ENCODE results near the gene ACLY.
"Not testable (repeated sequence)": the region's sequence is repeated elsewhere in the genome, so short reads cannot be mapped to it uniquely, and the experiment has no call there.

The ACLY gene

DNA sequence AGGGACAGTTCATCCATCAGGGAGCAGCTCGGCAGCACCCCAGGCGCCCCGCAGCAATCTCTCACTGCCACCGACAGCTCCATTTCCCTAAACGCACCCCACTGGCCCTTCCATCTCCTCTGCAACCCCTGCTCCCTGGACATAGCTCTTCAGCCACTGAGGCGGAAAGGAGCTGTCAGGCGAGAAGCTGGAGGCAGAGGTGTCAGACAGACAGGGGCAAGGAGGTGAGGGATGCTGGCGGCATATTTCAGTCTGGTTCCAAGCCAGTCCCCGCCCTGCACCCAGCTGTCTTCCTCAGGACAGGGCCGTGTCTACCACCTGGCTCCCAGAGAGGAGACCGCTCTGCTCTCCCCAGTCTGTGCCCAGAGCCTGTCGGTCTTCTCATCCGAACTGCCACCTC is 9.7 kb downstream of the ACLY start:
- DNase-seq = no peak

DNA sequence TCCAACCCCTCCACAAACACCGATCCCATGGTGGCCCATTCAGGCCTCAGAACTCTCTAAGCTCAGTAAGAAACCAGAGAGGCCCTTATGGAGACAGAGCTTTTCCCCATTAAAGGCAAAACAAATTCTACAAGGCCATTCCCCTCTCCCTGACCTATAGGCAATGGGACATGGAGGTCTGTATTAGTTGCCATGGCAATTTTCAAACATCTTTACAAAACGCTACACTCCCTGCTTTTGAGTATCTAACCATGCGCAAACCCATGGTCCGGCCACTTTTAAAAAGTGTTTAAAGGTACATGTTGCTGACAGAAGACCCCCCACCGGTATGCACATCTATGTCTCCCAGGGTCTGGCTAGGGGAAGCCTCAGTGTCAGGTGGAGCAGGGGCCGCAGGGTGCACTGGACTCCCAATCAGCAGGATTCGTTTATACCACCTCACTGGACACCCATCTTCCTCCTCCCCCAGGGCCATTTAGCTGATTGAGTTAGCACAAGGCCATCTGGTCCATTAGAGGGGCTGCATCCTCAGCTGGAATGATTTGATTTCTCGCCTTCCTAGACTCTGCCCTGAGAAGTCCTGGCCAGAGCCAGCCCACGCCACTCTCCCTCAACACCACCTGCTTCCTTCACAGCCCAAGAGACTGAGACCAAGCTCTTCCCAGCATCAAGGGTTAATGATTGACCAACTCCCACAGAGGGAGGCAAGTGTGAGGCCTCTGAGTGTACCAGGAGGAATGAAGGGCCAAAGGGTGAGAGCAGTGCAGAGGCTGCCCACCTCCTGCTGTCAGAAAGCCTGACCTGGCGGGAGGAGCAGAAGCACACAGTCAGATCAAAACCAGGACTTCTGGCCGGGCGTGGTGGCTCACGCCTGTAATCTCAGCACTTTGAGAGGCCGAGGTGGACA is 10.9 kb downstream of the ACLY start:
- DNase-seq = no peak

- no peak for DNase-seq
Measured at GRCh38 chr17:41907185-41907556, 11.6 kb downstream of the ACLY start.

DNA sequence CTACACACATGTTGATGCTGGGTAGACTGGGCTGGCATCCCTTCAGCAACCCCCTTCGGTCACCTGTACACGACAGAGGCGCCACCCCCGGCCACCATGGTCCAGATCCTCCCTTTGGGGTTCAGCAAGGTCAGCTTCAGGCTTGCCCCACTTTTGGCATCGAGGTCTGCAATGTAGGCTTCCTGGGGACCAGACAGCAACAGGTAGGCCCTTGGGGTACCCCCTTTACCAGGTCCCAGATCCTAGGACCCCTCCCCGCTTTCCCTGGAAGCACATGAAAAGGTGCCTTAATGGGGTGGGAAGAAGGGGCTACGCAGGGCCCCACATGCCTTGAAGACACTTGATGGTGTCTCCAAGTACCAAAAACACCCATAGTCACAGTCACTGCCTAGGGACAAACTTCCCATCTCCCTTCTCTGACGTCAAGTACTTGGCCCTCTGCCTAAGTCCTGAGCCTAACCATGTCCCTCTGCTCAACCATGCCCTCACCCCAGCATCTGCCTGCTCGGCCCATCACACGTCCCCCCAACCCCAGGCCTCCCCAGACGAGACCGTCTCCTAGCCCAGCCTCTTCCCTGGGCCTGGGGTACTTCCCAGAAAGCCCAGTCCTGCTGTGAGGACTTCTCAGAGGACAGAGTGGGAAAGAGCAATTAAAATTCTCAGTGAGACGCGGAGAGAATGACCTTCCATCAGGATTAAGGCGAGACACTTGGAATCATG is 12.1 kb downstream of the ACLY start:
- DNase-seq = no peak

GRCh38 chr17:41905172-41905571 is 13.6 kb downstream of the ACLY start:
- DNase-seq = no peak

DNA sequence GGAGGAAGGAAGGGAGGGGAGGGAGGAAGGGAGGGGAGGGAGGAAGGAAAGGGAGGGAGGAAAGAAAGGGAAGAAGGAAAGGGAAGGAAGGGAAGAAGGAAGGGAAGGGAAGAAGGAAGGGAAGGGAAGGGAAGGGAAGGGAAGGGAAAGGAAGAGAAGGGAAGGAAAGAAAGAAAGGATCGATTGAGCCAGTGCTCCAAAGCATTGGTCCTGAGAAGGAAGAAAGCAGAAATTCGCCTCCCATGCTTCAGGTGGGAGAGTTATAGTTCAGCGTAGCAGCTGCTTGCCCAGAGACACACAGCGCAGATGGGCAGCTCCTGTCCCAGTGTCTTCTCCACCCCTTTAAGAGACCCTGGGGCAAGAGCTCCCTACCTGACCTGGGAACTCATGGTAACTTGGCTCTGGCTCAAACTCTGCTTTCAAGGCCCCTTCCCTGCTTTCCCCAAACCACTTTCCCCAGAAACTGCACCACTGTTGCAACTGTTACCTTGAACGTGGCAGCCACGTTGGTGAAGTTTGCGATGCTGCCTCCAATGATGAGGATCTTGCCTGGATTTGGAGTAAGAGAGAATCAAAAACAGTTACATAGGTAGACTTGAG is 14.4 kb downstream of the ACLY start:
- DNase-seq = no peak

- no peak for DNase-seq
Measured at GRCh38 chr17:41901646-41902045, 17.1 kb downstream of the ACLY start.

DNA sequence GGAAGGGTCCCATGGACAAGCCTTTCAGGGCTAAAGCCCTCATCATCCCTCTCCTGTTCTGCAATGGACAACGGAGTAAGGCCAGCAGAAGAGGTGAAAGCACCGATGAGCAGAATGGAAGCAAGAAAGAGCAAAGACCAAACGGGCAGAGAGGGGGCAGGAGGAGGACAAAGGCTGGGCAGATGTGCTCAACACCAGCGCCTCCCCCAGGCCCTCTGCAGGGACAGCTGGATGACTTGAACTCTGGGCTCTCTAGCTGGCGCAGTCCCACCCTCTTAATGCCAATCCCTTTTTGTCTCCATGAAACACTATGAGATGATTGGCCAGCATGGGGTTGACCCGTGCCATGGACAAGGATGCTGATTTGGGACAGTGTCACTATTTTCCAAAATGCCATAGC is 22.0 kb downstream of the ACLY start:
- DNase-seq = no peak

DNA sequence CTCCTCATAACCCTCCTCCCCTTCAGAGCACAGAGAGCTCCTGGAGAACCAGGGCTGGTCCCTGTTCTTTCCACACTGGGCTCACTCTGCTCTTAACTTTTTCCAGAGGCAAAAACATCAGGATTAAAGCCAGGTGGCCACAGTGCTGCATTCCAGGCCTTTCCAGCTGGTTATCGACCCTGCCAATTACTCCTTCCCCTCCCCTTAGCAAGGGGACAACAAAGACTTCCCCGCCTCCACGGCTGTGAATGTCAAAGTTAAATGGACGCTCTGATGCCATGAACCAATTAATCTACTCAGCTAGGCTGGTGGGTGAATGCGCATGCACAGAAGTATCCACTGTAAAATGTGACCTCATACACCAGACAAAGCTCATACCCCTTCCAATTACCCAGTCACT is 23.1 kb downstream of the ACLY start:
- DNase-seq = no peak

DNA sequence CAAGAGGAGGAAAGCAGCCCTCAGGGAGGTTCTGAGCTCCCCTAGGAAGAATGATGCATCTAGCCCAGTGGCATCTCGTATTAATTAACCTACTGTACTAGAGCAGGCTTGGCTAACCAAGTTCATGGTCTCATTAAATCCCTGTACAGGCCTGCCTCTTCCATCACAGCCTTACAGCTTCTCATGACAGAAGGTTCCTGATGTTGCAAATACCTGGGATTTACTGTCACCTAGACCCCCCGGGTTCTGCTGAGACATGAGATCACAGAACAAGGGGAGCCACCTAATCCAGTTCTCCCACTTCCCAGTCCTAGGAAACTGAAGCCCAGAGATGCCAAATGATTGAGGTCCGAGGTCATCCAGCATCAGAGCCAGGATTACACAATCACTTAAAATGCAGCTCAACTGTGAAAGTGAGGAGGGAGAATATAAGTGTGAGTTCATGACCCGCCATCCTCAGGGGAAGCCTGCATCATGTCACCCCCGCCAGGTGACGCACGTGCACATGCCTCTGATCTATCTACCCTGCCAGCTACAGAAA is 23.9 kb downstream of the ACLY start:
- no peak for DNase-seq

DNA sequence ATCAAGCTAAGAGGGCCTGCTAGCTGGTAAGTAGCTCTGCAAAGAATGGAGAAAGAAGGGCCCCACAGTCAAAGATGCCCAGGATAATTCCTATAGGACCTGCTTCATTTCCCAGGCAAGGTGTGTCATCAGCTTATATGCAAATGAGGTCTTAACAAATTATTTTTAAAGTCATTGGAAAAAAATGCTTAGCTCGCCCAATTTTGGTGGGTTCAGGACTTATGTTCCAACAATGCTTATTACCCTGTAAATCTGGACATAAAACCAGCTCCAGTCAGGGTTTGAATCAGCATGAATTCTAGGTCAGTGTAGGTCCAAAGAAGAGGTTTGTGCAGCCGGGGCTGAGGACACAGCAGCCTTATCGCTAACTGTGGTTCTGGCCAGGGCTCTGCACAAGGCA is 25.4 kb downstream of the ACLY start:
- no peak for DNase-seq

DNA sequence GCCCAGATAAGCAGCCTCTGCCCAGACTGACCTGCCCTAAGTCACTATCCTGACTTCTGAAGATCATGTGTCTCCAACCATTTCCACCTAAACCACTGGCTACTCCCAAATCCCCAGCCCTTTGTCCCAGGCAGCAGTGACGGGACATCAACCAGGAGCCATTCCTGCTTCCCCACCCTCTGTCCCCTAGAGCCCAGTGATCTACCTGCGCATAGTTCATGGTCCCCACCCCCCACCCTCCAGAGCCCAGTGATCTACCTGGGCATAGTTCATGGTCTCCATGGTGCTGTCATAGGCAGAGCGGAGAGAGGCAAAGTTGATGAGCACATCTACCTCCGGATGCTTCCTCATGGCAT is 26.8 kb downstream of the ACLY start:
- DNase-seq = no peak

DNA sequence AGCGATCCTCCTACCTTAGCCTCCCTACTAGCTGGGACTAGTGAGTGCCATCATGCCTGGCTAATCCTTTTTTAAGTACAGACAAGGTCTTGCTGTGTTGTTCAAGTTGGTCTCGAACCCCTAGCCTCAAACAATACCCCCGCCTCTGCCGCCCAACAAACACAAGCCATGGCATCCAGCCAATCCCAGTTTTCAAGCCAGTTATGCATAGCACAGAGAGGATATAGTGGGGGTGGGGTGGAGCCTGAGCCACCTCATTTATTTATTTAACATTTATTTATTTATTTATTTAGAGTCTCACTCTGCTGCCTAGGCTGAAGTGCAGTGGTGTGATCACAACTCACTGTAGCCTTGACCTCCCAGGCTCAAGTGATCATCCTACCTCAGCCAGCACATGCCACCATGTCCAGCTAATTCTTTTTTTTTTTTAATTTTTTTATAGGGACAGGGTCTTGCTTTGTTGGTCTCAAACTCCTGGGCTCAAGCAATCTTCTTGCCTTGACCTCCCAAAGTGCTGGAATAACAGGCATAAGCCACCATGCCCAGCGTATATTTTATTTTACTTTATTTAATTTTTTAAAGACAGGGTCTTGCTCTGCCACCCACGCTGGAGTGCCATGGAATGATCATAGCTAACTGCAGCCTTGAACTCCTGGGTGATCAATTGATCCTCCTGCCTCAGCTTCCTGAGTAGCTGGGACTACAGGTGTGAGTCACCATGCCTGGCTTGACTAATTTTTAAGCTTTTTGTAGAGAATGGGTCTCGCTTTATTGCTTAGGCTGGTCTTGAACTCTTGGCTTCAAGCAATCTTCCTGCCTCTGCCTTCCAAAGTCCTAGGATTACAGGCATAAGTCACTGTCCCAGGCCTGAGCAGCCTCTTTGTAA is 27.4 kb downstream of the ACLY start:
- no peak for DNase-seq

- no peak for DNase-seq
Measured at GRCh38 chr17:41888332-41888965, 30.3 kb downstream of the ACLY start.

- peak; percentile 29 for DNase-seq
Measured at GRCh38 chr17:41885733-41886132, 33.0 kb downstream of the ACLY start.

DNA sequence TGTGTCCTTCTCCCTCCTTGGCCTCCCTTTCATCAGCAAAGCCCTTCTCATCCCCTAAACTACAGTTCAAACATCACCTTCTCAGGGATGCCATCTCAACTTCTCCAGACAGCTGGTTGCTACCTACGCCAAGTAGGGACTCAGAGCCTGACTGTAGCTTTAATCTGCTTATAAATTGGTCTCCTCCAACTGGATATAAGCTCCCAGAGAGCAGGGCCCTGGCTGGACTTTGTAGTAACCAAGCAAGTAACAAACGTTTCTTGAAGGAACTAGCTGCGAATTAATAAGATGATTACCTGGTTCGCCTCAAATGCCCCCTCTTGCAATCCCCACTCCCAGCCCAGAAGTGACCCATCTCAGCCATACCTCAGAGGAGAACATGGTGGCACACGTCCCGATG is 36.0 kb downstream of the ACLY start:
- no peak for DNase-seq

DNA sequence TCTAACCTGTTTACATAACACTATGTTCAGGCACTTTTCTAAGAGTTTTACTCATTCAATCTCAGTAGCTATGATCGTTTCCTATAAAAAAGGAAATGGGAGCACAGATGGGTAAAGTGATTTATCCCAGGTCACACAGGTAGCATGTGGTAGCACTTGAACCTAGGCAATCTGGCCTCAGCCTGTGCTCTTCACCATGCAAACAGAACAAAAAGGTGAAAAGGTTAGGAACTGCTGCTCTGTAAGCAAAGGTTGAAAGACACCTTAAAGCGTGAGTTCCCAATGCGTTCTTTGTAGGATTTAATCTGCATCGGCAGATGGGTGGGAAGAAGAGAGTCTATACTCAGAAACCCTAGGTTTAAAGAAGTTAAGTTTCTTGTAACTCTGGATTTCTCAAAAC is 38.6 kb downstream of the ACLY start:
- DNase-seq = no peak

- DNase-seq = not testable (repeated sequence)
Measured at GRCh38 chr17:41874293-41874670, 44.5 kb downstream of the ACLY start.

- no peak for DNase-seq
Measured at GRCh38 chr17:41873559-41874292, 45.0 kb downstream of the ACLY start.

DNA sequence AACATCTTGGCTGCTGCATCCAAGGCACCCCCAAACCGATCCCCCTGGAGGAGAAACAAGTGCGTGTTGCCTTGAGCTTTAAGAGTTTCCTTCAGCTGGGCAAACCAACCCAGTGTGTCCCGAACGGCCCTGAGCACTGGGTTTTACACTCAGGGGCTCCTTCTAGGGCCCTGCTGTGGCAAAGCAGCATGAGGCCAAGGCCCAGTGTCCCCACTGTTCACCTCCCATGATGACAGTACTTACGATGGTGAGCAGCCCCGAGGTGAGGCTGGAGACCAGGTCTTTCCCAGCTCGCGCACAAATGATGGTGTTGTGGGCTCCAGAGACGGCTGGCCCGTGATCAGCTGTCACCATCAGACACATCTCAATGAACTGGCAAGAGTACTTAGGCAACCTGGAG is 47.0 kb downstream of the ACLY start:
- no peak for DNase-seq

GRCh38 chr17:41870627-41871026 is 48.1 kb downstream of the ACLY start:
- no peak for DNase-seq

DNA sequence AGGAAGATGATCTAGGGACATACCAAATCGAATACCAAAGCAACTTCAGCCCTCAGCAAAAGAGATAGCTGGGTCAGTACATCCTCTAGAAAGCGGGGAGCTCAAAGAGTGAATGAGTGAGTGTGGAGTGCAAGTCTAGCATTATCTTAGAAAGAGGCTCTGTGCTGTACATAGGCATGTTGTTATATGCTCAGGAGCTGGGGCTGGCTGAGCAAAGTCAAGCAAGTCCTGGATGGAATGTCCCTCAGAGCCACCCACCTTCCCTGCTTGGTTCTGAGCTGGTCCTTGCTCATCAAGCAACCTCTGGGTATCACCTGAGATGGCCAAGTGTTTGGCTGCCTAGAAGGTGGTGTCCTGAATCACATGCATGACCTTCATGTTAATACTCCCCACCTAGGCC is 48.7 kb downstream of the ACLY start:
- no peak for DNase-seq

All from hematopoietic multipotent progenitor cell treated with erythropoietin and hydrocortisone succinate and interleukin-3 and kit ligand, for 4 days (in vitro differentiated cells).